GM19025 (cell line): ENCODE data around the gene KRTAP12-3.
"Not testable (repeated sequence)": the region's sequence is repeated elsewhere in the genome, so short reads cannot be mapped to it uniquely, and the experiment has no call there.

Source experiments
- ATAC-seq: cut with Tn5 transposase; IDR thresholded peaks from one replicate; pipeline ENCODE4 v1.9.1; 2021; ENCODE audit warnings: mild to moderate bottlenecking, low read depth, moderate library complexity; ENCODE audit not compliant: unreplicated experiment

Gene KRTAP12-3

GRCh38 chr21:44650265-44650972 is 7.3 kb upstream of the KRTAP12-3 start:
- no peak for ATAC-seq

GRCh38 chr21:44650973-44651675 is 6.6 kb upstream of the KRTAP12-3 start:
- no peak for ATAC-seq

DNA sequence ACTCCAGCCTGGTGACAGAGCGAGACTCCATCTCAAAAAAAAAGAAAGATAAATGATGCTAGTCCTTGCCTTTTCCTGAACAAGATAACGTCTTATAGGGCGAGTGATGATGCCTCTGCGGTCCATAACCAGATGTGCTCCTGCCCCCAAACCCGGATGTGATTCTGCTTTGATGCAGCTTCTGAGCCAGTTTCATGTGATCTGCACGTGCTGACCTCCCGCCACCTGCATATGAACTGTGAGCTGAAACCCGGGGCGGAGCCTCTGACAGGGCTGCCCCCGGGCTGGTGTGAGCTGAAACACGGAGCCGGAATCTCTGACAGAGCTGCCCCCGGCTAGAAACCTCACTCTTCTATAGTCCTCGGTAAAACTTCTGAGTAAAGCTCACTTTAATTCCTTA is 4.6 kb upstream of the KRTAP12-3 start:
- no peak for ATAC-seq

DNA sequence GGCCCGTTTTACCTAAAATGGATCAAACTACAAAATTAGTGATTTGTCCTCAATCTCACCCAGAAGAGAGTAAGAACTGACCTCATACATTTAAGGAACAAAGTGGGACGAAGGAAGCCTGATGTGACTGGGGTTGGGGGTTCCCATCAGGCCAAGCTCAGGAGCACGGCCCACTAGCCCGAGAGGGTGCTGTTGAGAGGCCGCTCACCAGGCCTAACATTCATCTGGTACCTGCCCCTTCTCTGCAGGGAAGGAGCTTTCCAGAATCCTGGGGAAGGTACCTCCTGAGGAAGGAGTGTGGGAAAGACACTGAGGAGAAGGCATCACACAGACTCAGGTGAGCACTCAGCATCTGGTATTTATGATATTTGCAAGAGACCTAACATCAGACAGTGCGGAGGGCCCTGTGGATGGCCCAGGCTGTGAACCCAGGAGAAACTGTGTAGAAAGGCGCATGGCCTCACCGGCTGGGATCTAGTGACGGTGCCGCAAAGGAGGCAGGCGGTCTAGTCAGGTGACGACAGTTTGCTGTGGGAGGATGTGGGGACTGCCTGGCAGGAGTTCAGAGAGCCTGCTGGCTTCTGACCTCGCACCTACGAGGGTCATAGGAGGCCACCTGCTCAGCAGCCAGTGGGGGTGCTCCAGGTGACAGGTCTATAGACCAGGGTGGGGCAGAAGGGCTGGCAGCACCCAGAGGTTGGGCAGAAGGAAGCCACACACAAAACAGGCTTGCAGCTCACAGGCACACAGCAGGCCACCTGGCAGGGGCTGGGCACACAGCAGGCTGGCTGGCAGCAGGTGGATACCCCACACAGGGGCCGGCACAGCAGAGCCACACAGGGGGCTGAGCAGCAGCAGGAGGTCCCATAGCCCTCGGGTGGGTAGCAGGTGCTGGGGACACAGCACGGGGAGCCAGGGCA is 3.8 kb upstream of the KRTAP12-3 start:
- ATAC-seq = no peak

GRCh38 chr21:44654576-44655175 is 3.1 kb upstream of the KRTAP12-3 start, which contains the start of gene KRTAP12-4:
Gene KRTAP12-4 (minus strand): TSS chr21:44654659. CDS start chr21:44654614, 45 bp downstream.
- ATAC-seq = no peak

DNA sequence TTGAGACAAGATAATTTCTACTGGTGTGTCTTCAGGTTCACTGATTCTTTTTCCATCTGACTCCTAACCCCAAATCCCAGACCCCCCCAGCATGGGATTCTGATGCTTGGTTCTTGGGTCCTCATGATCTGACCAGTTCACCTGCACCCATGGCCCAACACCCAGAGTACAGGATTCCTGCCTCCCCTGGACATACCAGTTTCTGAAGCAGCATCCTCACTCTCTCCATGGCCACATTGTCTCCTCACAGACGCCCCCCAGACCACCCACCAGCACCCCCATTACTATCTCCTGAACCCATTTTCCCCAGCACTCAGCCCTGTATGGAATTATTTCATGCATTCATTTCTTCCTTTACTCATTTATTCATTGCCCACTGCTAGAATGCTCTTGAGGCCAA is 864 bp upstream of the KRTAP12-3 start:
- no peak for ATAC-seq

DNA sequence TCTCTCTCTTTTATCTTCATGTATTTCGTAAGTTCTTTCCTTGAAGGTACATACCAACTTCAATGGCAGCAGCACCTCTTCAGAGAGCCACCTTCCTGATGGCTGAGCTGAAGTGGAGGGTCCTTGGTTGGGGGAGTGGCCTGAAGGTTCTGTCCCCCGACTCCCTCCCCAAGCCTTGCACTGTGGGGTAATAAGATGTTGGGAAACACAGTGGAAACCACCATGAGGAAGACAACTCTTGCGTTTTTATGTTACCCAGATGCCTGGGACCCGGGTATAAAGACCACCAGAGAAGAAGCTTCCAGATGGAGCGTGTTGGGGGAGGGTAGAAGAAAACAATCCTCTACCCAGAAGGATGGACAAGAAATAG is 794 bp downstream of the KRTAP12-3 start:
- no peak for ATAC-seq

- no peak for ATAC-seq
Observed at GRCh38 chr21:44658913-44659595, 1.3 kb downstream of the KRTAP12-3 start.

DNA sequence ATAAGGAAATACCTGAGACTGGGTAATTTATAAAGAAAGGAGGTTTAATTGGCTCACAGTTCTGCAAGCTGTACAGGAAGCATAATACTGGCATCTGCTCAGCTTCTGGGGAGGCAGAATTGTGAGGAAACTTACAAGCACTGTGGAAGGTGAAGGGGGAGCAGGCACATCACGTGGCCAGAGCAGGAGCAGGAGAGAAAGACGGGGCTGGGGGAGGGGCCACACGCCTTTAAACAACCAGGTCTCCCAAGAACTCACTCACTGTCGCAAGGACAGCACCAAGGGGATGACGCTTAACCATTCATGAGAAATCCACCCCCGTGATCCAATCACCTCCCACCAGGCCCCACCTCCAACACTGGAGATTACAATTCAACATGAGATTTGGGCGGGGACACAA is 3.8 kb downstream of the KRTAP12-3 start:
- not testable (repeated sequence) for ATAC-seq

GRCh38 chr21:44664691-44665090 is 7.0 kb downstream of the KRTAP12-3 start:
- ATAC-seq = no peak

DNA sequence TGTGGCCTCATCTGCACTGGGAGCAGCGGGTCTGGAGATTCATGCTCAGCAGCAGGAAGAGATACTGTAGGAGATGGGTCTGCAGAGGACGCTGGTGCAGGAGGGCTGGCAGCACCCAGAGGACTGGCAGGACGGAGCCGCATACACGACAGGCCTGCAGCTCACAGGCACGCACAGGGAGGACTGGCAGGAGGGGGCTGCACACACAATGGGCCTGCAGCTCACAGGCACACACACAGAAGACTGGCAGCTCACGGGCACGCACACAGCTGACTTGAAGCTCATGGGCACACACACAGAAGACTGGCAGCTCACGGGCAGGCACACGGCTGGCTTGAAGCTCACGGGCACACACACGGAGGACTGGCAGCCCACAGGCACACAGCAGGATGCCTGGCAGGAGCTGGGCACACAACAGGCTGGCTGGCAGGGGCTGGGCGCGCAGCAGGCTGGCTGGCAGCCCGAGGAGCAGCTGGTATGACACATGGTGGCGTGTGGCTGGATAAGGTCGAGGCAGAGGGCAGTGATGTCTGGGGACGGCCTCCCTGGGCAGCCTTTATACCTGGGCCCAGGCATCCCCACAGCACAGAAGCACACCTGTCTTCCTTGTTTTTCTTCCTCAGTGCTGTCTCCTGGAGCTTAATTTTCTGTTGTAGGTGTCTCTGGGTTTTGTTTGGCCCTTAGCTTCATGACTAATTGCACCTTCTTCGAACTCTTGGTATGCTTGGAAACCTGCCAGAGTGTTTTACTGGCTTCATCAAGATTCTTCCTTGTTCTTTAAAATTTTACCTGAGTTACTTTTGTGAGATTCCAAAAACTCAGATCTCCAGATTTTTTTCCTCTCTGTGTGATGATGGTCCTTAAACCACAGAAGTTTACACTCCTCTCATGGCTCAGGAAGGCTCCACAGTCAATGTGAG is 8.9 kb downstream of the KRTAP12-3 start, which contains the start of gene KRTAP12-2:
TSS of gene KRTAP12-2 (minus strand) at position 527 of the 920 bp plus-strand sequence. CDS start at position 486, 41 bp downstream.
- ATAC-seq = no peak

DNA sequence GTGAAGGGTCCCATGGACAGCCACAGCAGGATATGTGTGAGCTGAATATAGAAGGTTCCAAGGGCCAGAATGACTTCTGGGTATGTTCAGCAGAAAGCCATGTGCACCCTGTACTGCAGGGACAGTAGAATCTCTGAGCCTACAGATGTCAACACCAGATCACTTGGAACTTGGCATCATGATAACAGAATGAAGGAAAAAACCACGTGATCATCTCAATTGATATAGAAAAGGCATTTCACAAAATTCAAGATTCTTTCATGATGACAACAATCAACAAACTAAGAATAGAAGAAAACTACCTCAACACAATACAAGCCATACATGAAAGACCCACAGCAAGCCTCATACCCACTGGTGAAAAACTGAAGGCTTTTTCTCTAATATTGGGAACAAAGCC is 9.9 kb downstream of the KRTAP12-3 start:
- ATAC-seq = no peak

DNA sequence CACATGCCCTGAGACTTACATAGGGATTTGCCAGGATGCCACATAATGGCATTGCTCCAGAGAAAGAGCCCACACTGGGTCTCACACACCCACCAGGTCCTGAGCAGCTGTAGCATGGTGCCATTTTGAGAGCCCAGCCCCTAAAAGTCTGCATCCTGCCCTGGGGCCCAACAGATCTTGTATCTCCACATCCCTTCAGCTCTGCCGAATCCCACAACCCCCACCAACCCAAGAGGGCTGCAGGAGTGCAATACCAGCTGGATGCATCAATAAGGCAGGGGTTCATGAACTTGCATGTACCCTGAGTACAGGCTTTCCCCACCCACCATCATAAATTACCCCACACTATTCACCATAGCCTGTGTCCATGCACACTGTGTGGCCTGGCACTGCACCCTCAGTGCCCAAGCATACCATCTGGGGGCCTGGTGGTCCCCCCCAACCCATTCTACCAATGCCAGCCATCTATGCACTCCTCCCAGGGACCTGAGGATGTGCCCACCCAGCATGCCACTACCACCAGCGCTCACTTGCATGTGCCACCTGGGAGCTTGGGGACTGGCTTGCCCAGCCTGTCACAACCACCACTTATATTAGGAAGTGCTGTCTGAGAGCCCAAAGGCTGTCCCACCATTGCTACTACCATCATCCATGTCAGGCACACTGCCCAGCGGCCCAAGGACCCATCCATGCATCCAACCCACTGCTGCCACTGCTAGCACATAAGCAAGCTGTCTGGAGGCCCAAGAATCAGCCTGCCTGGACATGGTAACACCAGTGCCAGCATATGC is 13.1 kb downstream of the KRTAP12-3 start:
- no peak for ATAC-seq

DNA sequence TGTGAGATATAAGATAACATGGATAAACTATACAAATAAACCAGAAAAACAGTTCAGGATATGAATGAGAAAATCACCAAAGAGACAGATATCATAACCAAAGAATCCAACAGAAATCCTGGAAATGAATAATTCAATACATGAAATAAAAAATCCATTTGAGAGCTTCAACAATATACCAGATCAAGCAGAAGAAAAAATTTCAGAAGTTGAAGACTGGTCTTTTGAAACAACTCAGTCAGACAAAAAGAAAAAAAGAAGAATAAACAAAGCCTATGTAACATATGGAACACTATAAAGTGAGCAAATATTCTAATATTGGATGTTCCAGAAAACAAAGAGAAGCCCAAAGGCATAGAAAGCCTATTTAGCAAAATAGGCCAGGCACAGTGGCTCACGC is 14.2 kb downstream of the KRTAP12-3 start:
- no peak for ATAC-seq

DNA sequence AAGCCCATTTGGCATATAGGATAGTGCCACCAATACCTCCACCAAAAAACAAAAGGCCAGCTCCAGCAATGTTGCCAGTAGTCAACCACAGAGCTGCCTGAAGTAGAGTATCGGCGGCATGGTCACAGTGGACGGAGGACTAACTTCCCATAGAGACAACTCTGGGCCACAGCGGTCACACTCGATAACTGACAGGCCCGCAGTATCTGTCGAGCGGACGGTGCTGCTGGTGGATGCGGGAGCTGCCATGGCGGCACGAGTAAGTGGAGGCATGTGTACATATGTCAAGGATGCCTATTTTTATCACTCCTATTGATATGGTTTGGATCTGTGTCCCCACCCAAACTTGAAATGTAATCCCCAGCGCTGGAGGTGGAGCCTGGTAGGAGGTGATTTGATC is 20.1 kb downstream of the KRTAP12-3 start:
- no peak for ATAC-seq

DNA sequence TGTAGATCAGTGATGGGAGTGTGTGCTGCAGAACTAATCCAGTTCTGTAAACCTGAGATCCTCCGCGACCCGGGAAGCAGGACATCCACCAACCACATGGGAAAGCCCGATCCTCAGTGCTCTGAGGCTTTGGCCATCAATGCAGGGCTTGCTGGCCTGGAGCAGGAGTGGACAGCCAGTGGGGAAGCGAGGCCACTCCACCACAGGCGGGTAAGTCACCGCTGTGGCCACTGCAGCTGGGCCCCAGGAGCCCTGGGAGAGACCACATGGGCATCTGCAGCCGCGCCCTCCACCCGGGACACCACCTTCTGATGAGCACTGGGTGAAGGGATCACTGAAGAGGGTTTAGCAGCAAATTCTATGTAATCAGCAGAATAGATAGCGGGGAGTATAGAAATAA is 23.4 kb downstream of the KRTAP12-3 start:
- ATAC-seq = no peak

DNA sequence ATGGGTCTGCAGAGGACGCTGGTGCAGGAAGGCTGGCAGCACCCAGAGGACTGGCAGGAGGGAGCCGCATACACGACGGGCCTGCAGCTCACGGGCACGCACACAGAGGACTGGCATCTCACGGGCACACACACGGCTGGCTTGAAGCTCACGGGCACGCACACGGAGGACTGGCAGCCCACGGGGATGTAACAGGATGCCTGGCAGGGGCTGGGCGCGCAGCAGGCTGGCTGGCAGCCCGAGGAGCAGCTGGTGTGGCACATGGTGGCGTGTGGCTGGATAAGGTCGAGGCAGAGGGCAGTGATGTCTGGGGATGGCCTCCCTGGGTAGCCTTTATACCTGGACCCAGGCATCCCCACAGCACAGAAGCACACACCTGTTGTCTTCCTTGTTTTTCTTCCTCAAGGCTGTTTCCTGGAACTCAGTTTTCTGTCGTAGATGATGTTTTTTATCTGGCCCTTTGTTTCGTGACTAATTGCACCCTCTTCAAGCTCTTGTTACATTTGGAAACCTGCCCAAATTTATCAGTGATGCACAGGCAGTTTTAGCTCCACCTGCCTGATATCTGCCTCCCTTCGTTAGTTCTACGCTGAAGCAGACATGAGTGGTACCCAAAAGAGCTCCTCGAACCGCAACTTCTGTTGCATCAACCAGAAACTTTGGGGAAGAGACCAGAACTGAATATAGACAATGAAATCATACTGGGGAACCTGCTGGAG is 24.3 kb downstream of the KRTAP12-3 start, which contains the start of gene KRTAP12-1:
TSS of gene KRTAP12-1 (minus strand) at position 303 of the 719 bp plus-strand sequence. CDS start at position 263, 40 bp downstream.
- no peak for ATAC-seq
